IPS-NIHi7 (cell line): ENCODE data around the gene ADAP1.

Source experiments
- DNase-seq: peaks from one replicate; pipeline ENCODE4 v3.0.0; 2012; ENCODE audit warnings: mixed read lengths; ENCODE audit errors: extremely low spot score

ADAP1 gene

GRCh38 chr7:865921-866320, 88.6 kb downstream of the ADAP1 start:
- DNase-seq = no peak

GRCh38 chr7:863106-863505, 91.4 kb downstream of the ADAP1 start:
- no peak for DNase-seq

GRCh38 chr7:862157-862556, 92.3 kb downstream of the ADAP1 start:
- no peak for DNase-seq

GRCh38 chr7:861222-861621, 93.3 kb downstream of the ADAP1 start:
- no peak for DNase-seq

GRCh38 chr7:860149-860548, 94.3 kb downstream of the ADAP1 start:
- no peak for DNase-seq

GRCh38 chr7:859359-860030, 95.0 kb downstream of the ADAP1 start:
- DNase-seq = no peak

- DNase-seq = no peak
These were observed 96.8 kb downstream of the ADAP1 start for GRCh38 chr7:857661-858060.

- DNase-seq = no peak
These were observed 97.9 kb downstream of the ADAP1 start for GRCh38 chr7:856444-857095.

- no peak for DNase-seq
These were observed 98.7 kb downstream of the ADAP1 start for GRCh38 chr7:855686-856369.

- no peak for DNase-seq
These were observed 100.2 kb downstream of the ADAP1 start for GRCh38 chr7:854118-854775.

GRCh38 chr7:853366-854117, 100.9 kb downstream of the ADAP1 start:
- DNase-seq = no peak

- DNase-seq = no peak
These were observed 103.3 kb downstream of the ADAP1 start for GRCh38 chr7:851204-851603.

- DNase-seq = no peak
These were observed 104.7 kb downstream of the ADAP1 start for GRCh38 chr7:849781-850180.

GRCh38 chr7:849145-849544, 105.3 kb downstream of the ADAP1 start:
- no peak for DNase-seq
